GM23338 (cell line): Measurements from ENCODE around the gene SCFD2. TPM values are rescaled to one million over a fixed set of nuclear protein-coding genes. Genes with fewer than 3 reads are reported as not detected.

Experiments used
- ATAC-seq: fragments of 200-7000 bp; cut with Tn5 transposase; 3 replicates; pipeline ENCODE4 v1.9.1; 2020
- DNase-seq: peaks from one replicate; pipeline ENCODE4 v3.0.0-alpha.2; 2015; ENCODE audit warnings: low spot score
- H2AFZ ChIP-seq: fragments of 200-600 bp; sonication (generic); 2 replicates; pipeline ENCODE4 v1.8.0; 2016; ENCODE audit warnings: antibody characterized with exemption, mild to moderate bottlenecking, moderate library complexity
- H3F3A ChIP-seq: fragments of 200-600 bp; sonication (generic); replicated peaks from 2 replicates; pipeline ENCODE4 v1.8.0; 2017; ENCODE audit warnings: antibody characterized with exemption, mixed run types, low read depth
- H3K27ac ChIP-seq: fragments of 200-600 bp; sonication (generic); 2 replicates; pipeline ENCODE4 v1.6.1; 2016; ENCODE audit warnings: low read depth
- H3K27me3 ChIP-seq: fragments of 200-600 bp; sonication (generic); 2 replicates; pipeline ENCODE4 v1.8.0; 2016; ENCODE audit warnings: mild to moderate bottlenecking, mixed run types, moderate library complexity; ENCODE audit not compliant: insufficient read depth
- H3K36me3 ChIP-seq: fragments of 200-600 bp; sonication (generic); 2 replicates; pipeline ENCODE4 v1.8.0; 2016; ENCODE audit warnings: mild to moderate bottlenecking; ENCODE audit not compliant: insufficient read depth
- H3K4me1 ChIP-seq: fragments of 200-600 bp; sonication (generic); 2 replicates; pipeline ENCODE4 v1.8.0; 2016; ENCODE audit warnings: mild to moderate bottlenecking, moderate library complexity; ENCODE audit not compliant: insufficient read depth
- H3K4me2 ChIP-seq: fragments of 200-600 bp; sonication (generic); 2 replicates; pipeline ENCODE4 v1.7.1; 2017; ENCODE audit warnings: mixed run types
- H3K4me3 ChIP-seq: fragments of 200-600 bp; sonication (generic); 2 replicates; pipeline ENCODE4 v1.6.1; 2016; ENCODE audit warnings: mixed run types
- H3K79me2 ChIP-seq: fragments of 200-600 bp; sonication (generic); replicated peaks from 2 replicates; pipeline ENCODE4 v1.8.0; 2017; ENCODE audit warnings: mild to moderate bottlenecking; ENCODE audit not compliant: insufficient read depth
- H3K9me2 ChIP-seq: fragments of 200-600 bp; sonication (generic); 2 replicates; pipeline ENCODE4 v1.8.0; 2017; ENCODE audit not compliant: insufficient read depth
- H4K20me1 ChIP-seq: fragments of 200-600 bp; sonication (generic); replicated peaks from 2 replicates; pipeline ENCODE4 v1.8.0; 2017; ENCODE audit warnings: mild to moderate bottlenecking; ENCODE audit not compliant: insufficient read depth
- H3K27ac Mint-ChIP-seq: 2 replicates; pipeline ENCODE4 v1.8.0; 2020; ENCODE audit warnings: inconsistent platforms, mild to moderate bottlenecking, moderate library complexity, mixed read lengths
- H3K27me3 Mint-ChIP-seq: 3 replicates; pipeline ENCODE4 v1.8.0; 2022; ENCODE audit warnings: low read depth, mild to moderate bottlenecking, moderate library complexity, mixed read lengths, inconsistent platforms; ENCODE audit not compliant: insufficient read depth, poor library complexity
- H3K36me3 Mint-ChIP-seq: 3 replicates; pipeline ENCODE4 v1.8.0; 2021; ENCODE audit warnings: low read depth, mild to moderate bottlenecking, inconsistent platforms, moderate library complexity, mixed read lengths
- H3K4me1 Mint-ChIP-seq: 3 replicates; pipeline ENCODE4 v1.8.0; 2020; ENCODE audit warnings: mild to moderate bottlenecking, inconsistent platforms, mixed read lengths
- H3K4me3 Mint-ChIP-seq: 3 replicates; pipeline ENCODE4 v1.8.0; 2021; ENCODE audit warnings: moderate library complexity, mild to moderate bottlenecking, inconsistent platforms, mixed read lengths
- H3K9me3 Mint-ChIP-seq: 3 replicates; pipeline ENCODE4 v1.8.0; 2020; ENCODE audit warnings: moderate library complexity, mild to moderate bottlenecking, inconsistent platforms, mixed read lengths
- CREB1 ChIP-seq: fragments of 250-450 bp; sonication (Bioruptor Pico); IDR thresholded peaks from 2 replicates; pipeline ENCODE4 v1.5.0; 2020; ENCODE audit warnings: low read depth, mild to moderate bottlenecking, moderate library complexity
- EZH2 ChIP-seq: fragments of 200-600 bp; sonication (generic); IDR thresholded peaks from one replicate; pipeline ENCODE4 v1.8.0; 2017; ENCODE audit warnings: antibody characterized with exemption, mild to moderate bottlenecking, low read depth; ENCODE audit not compliant: unreplicated experiment
- EZH2phosphoT487 ChIP-seq: fragments of 200-600 bp; sonication (generic); IDR thresholded peaks from one replicate; pipeline ENCODE4 v1.8.1; 2018; ENCODE audit warnings: antibody characterized with exemption; ENCODE audit not compliant: unreplicated experiment
- JUNB ChIP-seq: IDR thresholded peaks from one replicate; pipeline ENCODE4 v1.6.1; 2016; ENCODE audit warnings: antibody characterized with exemption; ENCODE audit not compliant: unreplicated experiment
- NANOG ChIP-seq: IDR thresholded peaks from 2 replicates; pipeline ENCODE4 v1.6.1; 2016; ENCODE audit warnings: antibody characterized with exemption, borderline replicate concordance
- POLR2AphosphoS5 ChIP-seq: IDR thresholded peaks from 2 replicates; pipeline ENCODE4 v1.6.1; 2016; ENCODE audit warnings: antibody characterized with exemption, low read depth
- STAT1 ChIP-seq: IDR thresholded peaks from one replicate; pipeline ENCODE4 v1.6.1; 2016; ENCODE audit warnings: antibody characterized with exemption; ENCODE audit not compliant: unreplicated experiment
- ZNF114 ChIP-seq: fragments of 250-450 bp; sonication (Bioruptor Pico); IDR thresholded peaks from 2 replicates; pipeline ENCODE4 v1.5.0; 2020; ENCODE audit warnings: mild to moderate bottlenecking, moderate library complexity
- polyA plus RNA-seq: library from polyadenylated mRNA; unstranded; fragments of >200 nt; fragmentation: Nextera tagmentation; extraction: Ambion mirVana; gene quantifications from 2 replicates; pipeline ENCODE4 v1.2.1, GENCODE V29; 2016
- total RNA-seq: library from RNA; depleted of rRNA; stranded (reverse); fragments of >200 nt; shearing (Covaris generic); gene quantifications from 2 replicates; pipeline ENCODE4 v1.2.3, GENCODE V29; 2014
- TF ChIP-seq, protein P1 (sequence below): IDR thresholded peaks from 2 replicates; pipeline ENCODE4 v1.6.1; 2016; ENCODE audit warnings: antibody characterized with exemption
- TF ChIP-seq, protein P2 (sequence below): IDR thresholded peaks from one replicate; pipeline ENCODE4 v1.6.1; 2018; ENCODE audit warnings: antibody characterized with exemption; ENCODE audit not compliant: unreplicated experiment
- TF ChIP-seq, protein P3 (sequence below), 2 experiments: fragments of 200-600 bp in 1 of 2; sonication (generic) in 1 of 2; conservative IDR thresholded peaks; 2 replicates each; pipeline versions ENCODE4 v1.5.1 to v1.6.1; 2016 to 2017; ENCODE audit warnings: antibody characterized with exemption in 2 of 2, low read depth in 2 of 2, mild to moderate bottlenecking in 2 of 2, moderate library complexity in 1 of 2

Gene SCFD2
- total and polyA plus RNA-seq, 2 experiments from 2014 or later = 5.7 to 17.5 TPM

DNA sequence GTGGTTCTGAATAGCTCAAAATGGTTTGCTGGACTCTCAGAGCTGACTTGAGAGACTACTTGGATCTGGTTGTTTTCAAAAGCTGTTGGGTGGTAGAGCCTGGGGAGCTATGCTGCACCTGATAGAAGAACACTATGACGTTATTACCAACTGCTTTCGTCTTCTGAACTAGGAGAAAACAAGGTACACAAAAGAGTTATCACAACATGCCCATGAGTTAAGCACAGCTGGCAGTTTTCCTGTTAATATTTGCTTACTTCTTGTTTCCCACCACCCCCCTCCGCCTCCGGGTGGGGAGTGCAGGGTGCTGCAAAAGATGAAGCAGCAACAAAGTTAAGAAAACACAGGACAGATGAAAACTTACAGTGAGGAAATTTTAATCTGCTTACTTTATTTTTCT, 434.6 kb downstream of the SCFD2 start:
- no peak for DNase-seq
- Histone ChIP-seq H3K79me2 (no peaks in the 10 kb centered on the region), H3K4me3 (no peak overlapping the region), H3K27ac (no peak overlapping the region), H3K9me2 (no peaks in the 10 kb centered on the region; the same call in 1 of the 2 replicates), H2AFZ (no peak overlapping the region), H3F3A (no peaks in the 10 kb centered on the region), H3K4me1 (peaks cover 7% of the 10 kb centered on the region; the same call in 1 of the 2 replicates), H3K27me3 (no peaks in the 10 kb centered on the region), H4K20me1 (no peaks in the 10 kb centered on the region), H3K36me3 (no peaks in the 10 kb centered on the region), H3K4me2 (no peak overlapping the region)
- Mint-ChIP-seq H3K27ac (no peak overlapping the region), H3K4me1 (peaks cover 13% of the 10 kb centered on the region), H3K4me3 (no peak overlapping the region), H3K27me3 (peaks cover 5% of the 10 kb centered on the region), H3K36me3 (no peaks in the 10 kb centered on the region), H3K9me3 (no peaks in the 10 kb centered on the region)
- ATAC-seq = no peak
- TF ChIP-seq EZH2 (no peak), POLR2AphosphoS5 (no peak), ZNF114 (CRISPR knock-in tag) (no peak), NANOG (no peak), STAT1 (no peak), EZH2phosphoT487 (no peak)
- TF ChIP-seq, protein P1, sequence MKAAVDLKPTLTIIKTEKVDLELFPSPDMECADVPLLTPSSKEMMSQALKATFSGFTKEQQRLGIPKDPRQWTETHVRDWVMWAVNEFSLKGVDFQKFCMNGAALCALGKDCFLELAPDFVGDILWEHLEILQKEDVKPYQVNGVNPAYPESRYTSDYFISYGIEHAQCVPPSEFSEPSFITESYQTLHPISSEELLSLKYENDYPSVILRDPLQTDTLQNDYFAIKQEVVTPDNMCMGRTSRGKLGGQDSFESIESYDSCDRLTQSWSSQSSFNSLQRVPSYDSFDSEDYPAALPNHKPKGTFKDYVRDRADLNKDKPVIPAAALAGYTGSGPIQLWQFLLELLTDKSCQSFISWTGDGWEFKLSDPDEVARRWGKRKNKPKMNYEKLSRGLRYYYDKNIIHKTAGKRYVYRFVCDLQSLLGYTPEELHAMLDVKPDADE = no peak
- TF ChIP-seq, protein P2, sequence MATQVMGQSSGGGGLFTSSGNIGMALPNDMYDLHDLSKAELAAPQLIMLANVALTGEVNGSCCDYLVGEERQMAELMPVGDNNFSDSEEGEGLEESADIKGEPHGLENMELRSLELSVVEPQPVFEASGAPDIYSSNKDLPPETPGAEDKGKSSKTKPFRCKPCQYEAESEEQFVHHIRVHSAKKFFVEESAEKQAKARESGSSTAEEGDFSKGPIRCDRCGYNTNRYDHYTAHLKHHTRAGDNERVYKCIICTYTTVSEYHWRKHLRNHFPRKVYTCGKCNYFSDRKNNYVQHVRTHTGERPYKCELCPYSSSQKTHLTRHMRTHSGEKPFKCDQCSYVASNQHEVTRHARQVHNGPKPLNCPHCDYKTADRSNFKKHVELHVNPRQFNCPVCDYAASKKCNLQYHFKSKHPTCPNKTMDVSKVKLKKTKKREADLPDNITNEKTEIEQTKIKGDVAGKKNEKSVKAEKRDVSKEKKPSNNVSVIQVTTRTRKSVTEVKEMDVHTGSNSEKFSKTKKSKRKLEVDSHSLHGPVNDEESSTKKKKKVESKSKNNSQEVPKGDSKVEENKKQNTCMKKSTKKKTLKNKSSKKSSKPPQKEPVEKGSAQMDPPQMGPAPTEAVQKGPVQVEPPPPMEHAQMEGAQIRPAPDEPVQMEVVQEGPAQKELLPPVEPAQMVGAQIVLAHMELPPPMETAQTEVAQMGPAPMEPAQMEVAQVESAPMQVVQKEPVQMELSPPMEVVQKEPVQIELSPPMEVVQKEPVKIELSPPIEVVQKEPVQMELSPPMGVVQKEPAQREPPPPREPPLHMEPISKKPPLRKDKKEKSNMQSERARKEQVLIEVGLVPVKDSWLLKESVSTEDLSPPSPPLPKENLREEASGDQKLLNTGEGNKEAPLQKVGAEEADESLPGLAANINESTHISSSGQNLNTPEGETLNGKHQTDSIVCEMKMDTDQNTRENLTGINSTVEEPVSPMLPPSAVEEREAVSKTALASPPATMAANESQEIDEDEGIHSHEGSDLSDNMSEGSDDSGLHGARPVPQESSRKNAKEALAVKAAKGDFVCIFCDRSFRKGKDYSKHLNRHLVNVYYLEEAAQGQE = no peak

DNA sequence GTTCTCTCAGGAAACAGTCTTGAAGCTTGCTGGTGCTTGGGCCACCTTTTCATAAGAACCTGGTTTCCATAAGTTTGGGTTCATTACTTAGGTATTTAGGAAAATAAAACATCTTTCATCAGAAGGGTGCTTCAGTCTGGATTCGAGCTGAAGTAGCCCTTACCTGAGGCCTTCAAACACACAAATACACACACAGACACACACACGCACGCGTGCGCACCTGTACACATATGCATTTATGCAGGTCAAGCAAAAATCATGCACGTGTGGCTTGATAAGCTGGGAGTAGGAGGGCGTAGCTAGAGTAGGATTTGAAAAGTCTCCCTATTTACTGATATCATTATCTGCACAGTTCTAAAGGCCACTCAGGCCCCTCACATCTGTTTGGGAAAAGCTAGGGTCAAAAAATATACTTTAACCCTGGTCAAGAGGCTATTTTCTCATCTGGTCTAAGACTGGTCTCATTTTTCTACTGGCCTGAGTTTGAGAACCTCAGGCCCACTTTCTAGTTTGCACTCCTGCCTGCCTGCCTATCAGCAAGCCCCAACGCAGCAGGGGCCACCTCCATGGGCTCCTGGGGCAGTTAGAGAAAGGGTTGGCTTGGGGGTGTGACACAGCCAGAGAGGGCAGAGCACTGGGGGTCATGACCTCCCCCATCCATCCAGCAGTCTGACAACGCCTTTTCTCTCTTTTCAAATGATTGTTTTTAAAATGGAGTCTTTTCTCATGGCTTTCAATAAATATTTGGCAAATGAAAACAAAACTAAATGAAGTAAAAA, 439.5 kb downstream of the SCFD2 start:
- DNase-seq = no peak
- ATAC-seq = peak; percentile 78
- Histone ChIP-seq H4K20me1 (no peaks in the 10 kb centered on the region), H3K4me2 (no peak overlapping the region), H3K27me3 (no peaks in the 10 kb centered on the region), H3K4me3 (no peak overlapping the region), H3F3A (no peaks in the 10 kb centered on the region), H2AFZ (no peak overlapping the region), H3K9me2 (no peaks in the 10 kb centered on the region), H3K27ac (no peak overlapping the region), H3K36me3 (no peaks in the 10 kb centered on the region), H3K79me2 (no peaks in the 10 kb centered on the region), H3K4me1 (peaks cover 17% of the 10 kb centered on the region)
- H3K4me1 Mint-ChIP-seq = peaks cover 20% of the 10 kb centered on the region
- no peaks in the 10 kb centered on the region for H3K36me3 Mint-ChIP-seq
- no peaks in the 10 kb centered on the region for H3K9me3 Mint-ChIP-seq
- no peak overlapping the region for H3K4me3 Mint-ChIP-seq
- H3K27ac Mint-ChIP-seq = peak overlapping the region; percentile 55; the same call in 1 of the 2 replicates
- TF ChIP-seq NANOG (no peak), POLR2AphosphoS5 (no peak), EZH2phosphoT487 (no peak), CREB1 (CRISPR knock-in tag) (no peak), JUNB (no peak), ZNF114 (CRISPR knock-in tag) (no peak)
- TF ChIP-seq, protein P2 = no peak
- TF ChIP-seq, protein P1 = no peak
- TF ChIP-seq, protein P3, sequence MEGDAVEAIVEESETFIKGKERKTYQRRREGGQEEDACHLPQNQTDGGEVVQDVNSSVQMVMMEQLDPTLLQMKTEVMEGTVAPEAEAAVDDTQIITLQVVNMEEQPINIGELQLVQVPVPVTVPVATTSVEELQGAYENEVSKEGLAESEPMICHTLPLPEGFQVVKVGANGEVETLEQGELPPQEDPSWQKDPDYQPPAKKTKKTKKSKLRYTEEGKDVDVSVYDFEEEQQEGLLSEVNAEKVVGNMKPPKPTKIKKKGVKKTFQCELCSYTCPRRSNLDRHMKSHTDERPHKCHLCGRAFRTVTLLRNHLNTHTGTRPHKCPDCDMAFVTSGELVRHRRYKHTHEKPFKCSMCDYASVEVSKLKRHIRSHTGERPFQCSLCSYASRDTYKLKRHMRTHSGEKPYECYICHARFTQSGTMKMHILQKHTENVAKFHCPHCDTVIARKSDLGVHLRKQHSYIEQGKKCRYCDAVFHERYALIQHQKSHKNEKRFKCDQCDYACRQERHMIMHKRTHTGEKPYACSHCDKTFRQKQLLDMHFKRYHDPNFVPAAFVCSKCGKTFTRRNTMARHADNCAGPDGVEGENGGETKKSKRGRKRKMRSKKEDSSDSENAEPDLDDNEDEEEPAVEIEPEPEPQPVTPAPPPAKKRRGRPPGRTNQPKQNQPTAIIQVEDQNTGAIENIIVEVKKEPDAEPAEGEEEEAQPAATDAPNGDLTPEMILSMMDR (conservative IDR thresholded peaks at IDR 0.05; ENCODE audit: low read depth in 2 of 2) = no peak
- peaks cover 2% of the 10 kb centered on the region for H3K27me3 Mint-ChIP-seq
